HuH-7.5 (cell line): ENCODE measurements around the gene RNF115.
"Not testable (repeated sequence)": the region's sequence is repeated elsewhere in the genome, so short reads cannot be mapped to it uniquely, and the experiment has no call there.

Experiments used
- DNase-seq: peaks from one replicate; pipeline ENCODE4 v3.0.0; 2011; ENCODE audit warnings: low spot score

The RNF115 gene

DNA sequence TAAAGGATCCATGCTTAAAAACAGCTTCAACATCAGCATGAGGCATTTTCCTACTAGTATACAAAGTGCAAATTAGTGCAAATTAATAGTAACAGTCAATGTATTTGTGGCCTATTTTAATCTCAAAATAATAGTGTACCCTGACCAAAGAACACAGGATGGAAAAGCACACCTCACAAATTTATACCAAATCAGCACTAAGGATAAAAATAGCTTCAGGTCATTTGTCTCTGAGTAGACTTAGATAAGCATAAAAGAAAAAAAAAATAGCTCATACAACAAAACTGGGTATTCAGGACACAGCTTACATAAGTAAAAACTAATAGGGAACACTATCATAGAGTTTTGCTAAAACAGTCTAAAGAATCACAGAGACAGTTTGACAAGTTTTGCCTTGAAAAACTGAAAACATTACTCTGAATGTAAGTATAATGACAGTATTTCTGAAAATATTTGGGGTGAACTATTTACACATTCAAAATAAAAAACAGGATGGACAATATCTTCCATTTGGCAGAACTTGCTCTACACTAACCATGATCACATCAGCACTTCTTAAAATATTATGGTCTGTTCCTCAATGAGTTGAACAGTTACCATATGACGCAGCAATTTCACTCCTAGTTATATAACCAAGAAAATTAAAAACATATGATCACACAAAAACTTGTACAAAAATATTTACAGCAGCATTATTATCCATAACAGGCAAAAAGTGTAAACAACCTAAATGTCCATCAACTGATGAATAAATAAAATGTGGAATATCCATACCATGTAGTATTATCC lies 46.3 kb downstream of the RNF115 start:
- no peak for DNase-seq

DNA sequence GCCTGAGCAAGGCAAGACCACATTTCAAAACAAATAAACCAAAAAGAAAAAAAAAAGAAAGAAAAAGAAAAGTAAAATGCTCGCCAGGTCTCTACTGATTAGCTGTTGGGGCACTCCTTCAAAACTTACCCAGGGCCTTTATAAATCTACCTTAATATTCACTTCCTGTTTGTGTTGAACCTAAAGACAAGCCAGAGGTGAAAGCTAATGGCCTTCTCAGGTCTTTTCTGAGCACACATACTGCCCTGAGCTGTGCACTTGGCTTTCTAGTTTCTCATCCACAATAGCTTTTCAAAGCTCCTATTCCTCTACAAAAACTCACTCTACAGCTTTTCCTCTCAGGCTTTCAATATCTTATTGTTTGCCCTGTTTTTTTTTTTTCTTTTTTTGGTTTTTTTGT lies 50.5 kb downstream of the RNF115 start:
- no peak for DNase-seq

DNA sequence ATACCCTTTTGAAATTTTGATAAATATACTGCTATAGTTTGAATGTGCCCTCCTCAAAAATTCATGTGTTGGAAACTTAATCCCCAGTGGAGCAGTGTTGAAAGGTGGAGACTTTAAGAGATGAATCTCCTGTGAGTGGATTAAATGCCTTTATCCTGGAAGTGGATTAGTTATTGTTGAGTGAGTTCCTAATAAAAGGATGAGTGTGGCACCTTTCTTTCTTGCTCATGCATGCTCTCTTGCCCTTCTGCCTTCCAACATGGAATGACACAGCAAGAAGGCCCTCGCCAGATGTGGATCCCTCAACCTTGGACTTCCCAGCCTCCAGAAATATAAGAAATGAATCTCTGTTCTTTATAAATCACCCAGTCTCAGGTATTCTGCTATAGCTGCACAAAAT lies 52.8 kb downstream of the RNF115 start:
- DNase-seq = no peak

DNA sequence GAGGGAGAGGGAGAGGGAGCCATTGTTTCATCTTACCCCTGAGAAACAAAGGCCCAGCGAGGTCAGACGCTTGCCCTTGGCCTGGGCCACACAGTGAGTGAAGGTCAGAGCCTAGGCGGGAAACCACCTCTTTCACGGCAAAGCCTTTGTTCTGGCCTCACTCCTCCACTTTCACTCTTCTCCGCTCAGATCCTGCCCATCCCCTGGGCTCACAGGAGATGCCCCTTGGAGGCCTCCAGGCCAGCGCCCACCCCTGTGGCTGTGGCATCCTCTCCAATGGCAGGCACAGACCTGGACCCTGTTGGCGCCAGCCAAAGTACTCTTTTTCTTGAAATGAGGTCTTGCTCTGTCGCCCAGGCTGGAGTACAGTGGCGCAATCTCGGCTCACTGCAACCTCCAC lies 55.9 kb downstream of the RNF115 start:
- not testable (repeated sequence) for DNase-seq

DNA sequence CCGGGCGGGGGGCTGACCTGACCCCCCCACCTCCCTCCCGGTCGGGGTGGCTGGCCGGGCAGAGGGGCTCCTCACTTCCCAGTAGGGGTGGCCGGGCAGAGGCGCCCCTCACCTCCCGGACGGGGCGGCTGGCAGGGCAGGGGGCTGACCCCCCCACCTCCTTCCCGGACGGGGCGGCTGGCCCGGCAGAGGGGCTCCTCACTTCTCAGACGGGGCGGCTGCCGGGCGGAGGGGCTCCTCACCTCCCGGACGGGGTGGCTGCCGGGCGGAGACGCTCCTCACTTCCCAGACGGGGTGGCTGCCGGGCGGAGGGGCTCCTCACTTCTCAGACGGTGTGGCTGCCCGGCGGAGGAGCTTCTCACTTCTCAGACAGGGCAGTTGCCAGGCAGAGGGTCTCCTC lies 57.0 kb downstream of the RNF115 start:
- not testable (repeated sequence) for DNase-seq

DNA sequence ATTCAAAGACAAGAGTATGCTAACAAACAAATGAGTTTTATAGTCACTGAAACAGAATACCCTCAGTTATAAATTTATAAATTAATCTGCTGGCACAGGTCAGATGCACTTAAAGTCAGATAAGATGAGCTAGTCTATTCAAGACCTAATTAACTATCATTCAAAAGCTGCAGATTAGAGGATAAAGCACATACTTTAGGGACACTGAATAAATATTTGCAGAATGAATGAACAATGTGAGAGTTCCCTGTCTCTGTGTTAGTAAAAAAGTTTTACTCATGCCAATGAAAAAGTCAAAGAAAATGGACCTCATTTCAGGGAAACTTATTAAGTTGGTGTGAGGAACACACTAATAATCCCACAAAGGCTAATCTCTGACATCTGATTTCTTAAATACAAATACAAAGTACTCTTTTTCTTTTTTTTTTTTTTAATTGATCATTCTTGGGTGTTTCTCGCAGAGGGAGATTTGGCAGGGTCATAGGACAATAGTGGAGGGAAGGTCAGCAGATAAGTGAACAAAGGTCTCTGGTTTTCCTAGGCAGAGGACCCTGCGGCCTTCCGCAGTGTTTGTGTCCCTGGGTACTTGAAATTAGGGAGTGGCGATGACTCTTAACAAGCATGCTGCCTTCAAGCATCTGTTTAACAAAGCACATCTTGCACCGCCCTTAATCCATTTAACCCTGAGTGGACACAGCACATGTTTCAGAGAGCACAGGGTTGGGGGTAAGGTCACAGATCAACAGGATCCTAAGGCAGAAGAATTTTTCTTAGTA lies 58.1 kb downstream of the RNF115 start:
- DNase-seq = peak; percentile 17

DNA sequence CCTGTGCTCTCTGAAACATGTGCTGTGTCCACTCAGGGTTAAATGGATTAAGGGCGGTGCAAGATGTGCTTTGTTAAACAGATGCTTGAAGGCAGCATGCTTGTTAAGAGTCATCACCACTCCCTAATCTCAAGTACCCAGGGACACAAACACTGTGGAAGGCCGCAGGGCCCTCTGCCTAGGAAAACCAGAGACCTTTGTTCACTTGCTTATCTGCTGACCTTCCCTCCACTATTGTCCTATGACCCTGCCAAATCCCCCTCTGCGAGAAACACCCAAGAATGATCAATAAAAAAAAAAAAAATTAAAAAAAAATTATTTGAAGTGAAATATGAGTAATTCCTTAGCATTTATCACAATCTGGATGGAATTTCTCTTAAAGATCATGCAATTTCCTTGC lies 58.8 kb downstream of the RNF115 start:
- DNase-seq = not testable (repeated sequence)

DNA sequence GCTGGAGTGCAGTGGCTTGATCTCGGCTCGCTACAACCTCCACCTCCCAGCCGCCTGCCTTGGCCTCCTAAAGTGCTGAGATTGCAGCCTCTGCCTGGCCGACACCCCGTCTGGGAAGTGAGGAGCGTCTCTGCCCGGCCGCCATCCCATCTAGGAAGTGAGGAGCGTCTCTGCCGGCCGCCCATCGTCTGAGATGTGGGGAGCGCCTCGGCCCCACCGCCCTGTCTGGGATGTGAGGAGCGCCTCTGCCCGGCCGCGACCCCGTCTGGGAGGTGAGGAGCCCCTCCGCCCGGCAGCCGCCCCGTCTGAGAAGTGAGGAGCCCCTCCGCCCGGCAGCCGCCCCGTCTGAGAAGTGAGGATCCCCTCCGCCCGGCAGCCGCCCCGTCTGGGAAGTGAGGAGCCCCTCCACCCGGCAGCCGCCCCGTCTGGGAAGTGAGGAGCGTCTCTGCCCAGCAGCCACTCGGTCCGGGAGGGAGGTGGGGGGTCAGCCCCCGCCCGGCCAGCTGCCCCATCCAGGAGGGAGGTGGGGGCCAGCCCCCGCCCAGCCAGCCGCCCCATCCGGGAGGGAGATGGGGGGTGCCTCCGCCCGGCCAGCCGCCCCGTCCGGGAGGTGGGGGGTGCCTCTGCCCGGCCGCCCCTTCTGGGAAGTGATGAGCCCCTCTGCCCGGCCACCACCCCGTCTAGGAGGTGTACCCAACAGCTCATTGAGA lies 59.5 kb downstream of the RNF115 start:
- not testable (repeated sequence) for DNase-seq

DNA sequence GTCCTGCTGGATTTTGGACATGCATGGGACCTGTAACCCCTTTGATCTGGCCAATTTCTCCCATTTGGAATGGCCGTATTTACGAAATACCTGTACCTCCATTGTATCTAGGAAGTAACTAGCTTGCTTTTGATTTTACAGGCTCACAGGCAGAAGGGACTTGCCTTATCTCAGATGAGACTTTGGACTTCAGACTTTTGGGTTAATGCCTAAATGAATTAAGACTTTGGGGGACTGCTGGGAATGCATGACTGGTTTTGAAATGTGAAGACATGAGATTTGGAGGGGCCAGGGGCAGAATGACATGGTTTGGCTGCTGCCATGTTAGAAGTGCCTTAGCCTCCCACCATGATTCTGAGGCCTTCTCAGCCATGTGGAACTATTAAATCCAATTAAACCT lies 61.9 kb downstream of the RNF115 start:
- not testable (repeated sequence) for DNase-seq

DNA sequence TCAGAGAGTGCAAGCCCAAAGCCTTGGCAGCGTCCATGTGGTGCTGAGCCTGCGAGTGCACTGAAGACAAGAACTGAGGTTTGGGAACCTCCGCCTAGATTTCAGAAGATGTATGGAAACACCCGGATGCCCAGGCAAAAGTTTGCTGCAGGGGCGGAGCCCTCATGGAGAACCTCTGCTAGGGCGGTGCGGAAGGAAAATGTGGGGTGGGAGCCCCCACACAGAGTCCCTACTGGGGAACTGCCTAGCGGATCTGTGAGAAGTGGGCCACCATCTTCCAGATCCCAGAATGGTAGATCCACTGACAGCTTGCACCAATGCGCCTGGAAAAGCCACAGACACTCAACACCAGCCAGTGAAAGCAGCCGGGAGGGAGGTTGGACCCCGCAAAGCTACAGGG lies 62.4 kb downstream of the RNF115 start:
- DNase-seq = not testable (repeated sequence)

DNA sequence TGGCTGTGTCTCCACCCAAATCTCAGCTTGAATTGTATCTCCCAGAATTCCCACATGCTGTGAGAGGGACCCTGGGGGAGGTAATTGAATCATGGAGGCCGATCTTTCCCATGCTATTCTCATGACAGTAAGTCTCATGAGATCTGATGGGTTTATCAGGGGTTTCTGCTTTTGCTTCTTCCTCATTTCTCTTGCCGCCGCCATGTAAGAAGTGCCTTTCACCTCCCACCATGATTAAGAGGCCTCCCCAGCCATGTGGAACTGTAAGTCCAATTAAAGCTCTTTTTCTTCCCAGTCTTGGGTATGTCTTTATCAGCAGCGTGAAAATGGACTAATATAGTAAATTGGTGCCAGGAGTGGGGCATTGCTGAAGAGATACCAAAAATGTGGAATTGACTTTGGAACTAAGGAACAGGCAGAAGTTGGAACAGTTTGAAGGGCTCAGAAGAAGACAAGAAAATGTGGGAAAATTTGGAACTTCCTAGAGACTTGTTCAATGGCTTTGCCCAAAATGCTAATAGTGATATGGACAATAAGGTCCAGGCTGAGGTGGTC lies 63.4 kb downstream of the RNF115 start:
- DNase-seq = not testable (repeated sequence)

DNA sequence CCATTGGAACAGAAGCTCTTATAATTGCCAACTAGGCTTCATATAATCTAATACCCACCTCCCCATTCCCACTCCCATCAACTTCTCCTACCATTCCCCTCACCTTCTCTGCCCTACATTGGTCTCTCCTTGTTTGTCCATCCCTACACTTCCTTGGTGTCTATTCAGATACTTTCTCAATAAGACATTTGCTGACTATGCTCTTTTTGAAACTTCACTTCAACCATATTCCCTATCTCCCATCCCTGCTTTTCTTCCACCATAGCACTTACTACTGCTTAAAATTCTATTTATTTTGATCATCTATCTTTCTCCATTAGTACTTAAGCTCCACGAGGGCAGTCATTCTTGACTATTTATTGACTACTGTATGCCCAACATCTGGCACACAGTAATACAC lies 64.2 kb downstream of the RNF115 start:
- DNase-seq = no peak

DNA sequence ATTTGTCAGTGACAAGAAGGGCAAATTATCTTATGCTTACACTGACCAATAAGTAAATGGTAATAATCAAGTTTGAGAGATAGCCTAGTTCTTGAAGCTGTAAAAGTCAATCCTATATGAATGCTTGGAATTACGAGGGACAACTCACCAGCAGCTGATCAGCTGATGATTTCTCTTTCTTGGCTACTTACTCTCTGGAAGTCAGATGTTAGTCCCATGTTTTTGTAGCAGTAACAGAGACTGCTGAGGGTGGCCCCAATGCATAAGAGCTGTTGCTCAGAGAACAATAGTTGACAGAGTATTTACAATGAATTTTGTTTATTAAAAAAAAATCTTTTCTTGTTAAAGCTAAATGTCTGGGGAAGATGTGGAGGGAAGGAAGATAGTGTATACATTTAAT lies 65.3 kb downstream of the RNF115 start:
- DNase-seq = no peak

DNA sequence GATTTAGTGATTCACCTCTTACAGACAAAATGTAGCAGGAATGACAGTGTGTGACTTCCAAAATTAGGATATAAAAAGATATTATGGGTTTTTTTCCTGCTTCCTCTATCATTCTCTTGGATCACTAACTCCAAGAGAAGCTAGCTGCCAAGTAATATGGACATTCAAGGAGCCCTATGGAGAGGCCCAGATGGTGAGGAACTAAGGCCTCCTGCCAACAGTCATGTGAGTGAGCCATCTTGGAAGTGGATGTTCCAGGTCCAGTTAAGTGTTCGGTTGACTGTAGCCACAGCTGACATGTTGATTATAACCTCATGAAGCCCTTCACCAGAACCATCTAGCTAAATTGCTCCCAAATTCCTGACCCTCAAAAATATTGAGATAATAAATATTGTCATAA lies 65.8 kb downstream of the RNF115 start:
- no peak for DNase-seq

DNA sequence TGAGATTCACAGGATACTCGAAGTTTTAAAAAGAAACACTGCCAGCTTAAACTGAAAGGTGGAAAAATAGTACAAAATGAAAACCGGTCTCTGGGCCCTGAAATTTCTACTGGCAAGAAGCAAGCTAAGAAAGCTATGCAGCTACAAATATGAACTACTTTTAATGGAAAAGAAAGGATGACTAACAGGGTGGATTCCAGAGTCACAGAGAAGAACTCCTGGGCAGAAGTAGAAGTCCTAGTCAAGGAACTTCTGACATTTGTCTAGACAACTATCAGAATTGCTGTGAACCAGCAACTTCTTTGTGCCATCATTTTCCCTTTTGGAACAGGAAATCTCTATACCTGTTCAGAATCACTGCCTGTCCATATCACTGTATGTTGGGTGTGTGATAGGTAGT lies 66.5 kb downstream of the RNF115 start:
- DNase-seq = no peak

DNA sequence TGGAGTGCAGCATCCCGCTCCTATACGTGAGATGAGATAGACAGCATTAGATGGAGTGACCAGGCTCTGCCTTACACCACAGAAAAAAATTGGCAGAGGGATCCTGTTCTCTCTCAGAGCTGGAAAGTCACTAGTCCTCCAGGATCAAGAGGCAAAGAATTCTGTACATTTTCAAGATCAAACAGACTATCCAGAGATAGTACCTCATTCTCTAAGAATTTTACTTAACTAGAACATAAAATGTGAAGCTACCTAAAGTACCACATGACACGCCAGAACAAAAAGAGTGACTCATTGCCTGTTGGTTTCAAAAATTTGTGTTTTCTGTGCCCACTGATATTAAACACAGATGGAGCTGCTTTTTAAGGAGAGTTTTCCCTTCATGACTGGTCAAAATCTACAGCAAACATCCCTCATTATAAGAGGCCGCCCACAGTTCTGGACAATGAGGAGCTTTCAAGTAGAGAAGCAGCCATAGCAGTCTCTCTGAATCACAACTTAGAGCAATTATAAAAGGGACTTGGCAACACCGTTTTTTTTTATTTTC lies 72.3 kb downstream of the RNF115 start:
- DNase-seq = no peak

DNA sequence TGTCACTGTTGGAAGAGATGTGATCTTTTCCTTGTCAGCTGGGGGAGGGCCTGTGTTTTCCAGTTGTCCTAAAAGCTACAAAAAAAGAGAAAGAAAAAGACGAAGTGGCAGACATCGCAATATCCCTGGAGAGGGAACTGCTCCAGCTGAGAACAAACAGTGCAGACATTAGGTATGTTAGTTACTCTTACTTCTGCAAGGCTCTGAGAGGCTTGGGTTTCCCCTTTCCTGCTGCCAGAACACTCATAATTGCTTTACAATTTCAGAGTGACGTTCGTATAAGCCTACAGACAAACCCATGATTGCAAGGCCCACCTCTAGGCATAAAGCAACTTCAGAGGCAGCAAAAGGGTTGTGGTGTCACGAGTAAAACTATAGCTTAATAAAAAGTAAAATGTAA lies 73.5 kb downstream of the RNF115 start:
- DNase-seq = no peak

DNA sequence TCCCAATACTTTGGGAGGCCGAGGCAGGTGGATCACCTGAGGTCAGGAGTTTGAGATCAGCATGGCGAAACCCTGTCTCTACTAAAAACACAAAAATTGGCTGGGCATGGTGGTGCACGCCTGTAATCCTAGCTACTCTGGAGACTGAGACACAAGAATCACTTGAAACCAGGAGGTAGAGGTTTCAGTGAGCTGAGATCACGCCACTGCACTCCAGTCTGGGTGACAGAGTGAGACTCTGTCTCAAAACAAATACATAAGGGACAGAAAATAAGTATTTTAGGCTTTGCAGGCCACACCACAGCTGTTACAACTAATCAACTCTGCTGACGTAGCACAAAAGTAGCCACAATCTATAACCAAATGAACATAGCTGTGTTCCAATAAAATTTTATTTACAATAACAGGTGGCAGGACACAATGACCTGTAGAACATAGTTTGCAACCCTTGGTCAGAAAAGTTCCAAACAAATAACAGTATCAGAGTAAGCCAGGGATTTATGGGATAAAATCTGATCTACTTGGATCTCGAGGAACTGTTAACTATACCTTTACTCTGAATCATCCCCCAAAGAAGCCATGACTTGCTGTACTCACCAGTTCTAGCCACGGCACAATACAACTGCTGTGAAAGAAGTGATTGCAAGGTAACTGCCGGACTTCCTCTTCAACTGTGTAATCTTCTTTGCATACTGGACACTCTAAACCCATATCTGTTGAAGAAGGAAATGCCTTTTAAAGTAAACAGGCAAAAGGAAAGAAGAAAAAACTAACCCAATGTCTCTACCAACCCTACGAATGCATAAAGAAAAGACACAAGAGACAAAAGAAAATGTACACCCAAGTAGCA lies 76.3 kb downstream of the RNF115 start:
- DNase-seq = no peak

DNA sequence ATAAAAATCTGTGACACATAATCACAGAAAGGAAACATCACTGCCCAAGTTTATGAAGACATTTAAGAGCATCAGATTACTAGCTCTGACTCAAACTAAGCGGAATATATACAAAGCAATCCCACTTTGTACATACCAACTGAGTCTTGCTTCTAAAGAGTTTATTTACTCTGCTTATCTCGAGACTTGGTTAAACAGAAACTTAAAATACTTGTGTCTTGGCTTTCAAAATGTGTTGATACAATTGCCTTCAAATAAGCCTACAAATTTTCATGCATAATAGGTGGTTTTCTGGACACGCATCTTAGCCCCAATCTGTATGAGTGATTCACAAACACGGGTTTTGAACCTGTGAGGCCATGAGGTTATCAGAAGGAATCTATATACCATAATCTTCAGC lies 83.6 kb downstream of the RNF115 start:
- DNase-seq = no peak

DNA sequence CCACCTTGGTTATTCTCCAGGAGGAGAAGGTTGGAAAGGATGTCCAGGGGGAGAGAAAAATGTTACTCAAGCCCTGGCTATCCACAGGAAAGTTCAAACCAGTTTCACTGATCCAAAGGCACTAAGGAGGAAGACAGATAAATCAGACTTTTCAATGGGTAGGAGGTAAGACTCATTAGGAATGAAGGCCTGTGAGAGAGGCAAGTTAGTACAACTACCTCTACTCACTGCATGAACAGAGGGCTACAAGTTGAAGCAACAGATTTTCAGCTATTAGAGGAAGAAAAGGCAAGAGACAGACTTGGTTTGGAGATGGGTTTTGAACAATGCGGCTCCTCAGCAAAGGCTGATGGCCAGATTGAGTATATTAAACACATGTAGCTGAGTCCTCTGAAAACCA lies 87.7 kb downstream of the RNF115 start:
- DNase-seq = no peak

DNA sequence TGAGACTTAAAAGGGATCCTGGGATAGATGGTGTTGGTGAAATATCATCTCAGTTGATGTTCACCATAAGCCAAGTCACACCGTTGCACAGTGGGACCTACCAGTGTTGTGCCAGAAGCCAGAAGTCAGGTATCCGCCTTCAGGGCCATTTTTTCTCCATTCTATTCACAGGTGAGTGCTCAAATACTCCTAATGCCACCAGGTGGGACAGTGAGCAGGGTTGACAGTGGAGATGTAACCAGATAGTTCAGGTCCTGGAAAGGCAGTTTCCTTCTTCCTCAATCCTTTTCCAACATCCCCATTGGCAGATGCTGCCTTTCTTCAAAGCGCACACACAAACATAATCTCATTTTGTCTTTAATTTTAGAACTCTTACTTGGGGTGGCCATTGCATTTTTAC lies 93.0 kb downstream of the RNF115 start:
- DNase-seq = no peak
